Measurements from ENCODE around the gene PLXNA3.

The PLXNA3 gene
- total RNA-seq: 37.8 to 73.9 reads per million in 2 experiments

- DNase-seq (ENCODE audit: low read depth): peak; percentile 53
Observed at GRCh38 chrX:154458116-154458953, at the start of gene PLXNA3. Gene PLXNA3, plus strand, starts transcription at chrX:154458281. Its CDS starts 1,903 bp downstream, at chrX:154460184.

- DNase-seq (ENCODE audit: low read depth): no peak
Observed at GRCh38 chrX:154408659-154409221, 49.3 kb upstream of the PLXNA3 start.

- no peak for DNase-seq (ENCODE audit: low read depth)
Observed at GRCh38 chrX:154409222-154409871, 48.7 kb upstream of the PLXNA3 start, which contains the start of gene DNASE1L1. Gene DNASE1L1, minus strand, starts transcription at chrX:154409254. Its CDS starts 3,686 bp downstream, at chrX:154405568.

GRCh38 chrX:154411981-154412340 is 46.1 kb upstream of the PLXNA3 start:
- no peak for DNase-seq (ENCODE audit: low read depth)

- DNase-seq (ENCODE audit: low read depth): no peak
Observed at GRCh38 chrX:154412468-154412867, 45.6 kb upstream of the PLXNA3 start.

GRCh38 chrX:154413142-154413541 is 44.9 kb upstream of the PLXNA3 start:
- DNase-seq (ENCODE audit: low read depth): no peak

- no peak for DNase-seq (ENCODE audit: low read depth)
Observed at GRCh38 chrX:154417157-154417556, 40.9 kb upstream of the PLXNA3 start.

GRCh38 chrX:154419189-154419588 is 38.9 kb upstream of the PLXNA3 start:
- DNase-seq (ENCODE audit: low read depth): no peak

GRCh38 chrX:154419688-154420401 is 38.2 kb upstream of the PLXNA3 start:
- no peak for DNase-seq (ENCODE audit: low read depth)

GRCh38 chrX:154420402-154420756 is 37.7 kb upstream of the PLXNA3 start:
- no peak for DNase-seq (ENCODE audit: low read depth)

- no peak for DNase-seq (ENCODE audit: low read depth)
Observed at GRCh38 chrX:154426916-154427770, 30.9 kb upstream of the PLXNA3 start.

GRCh38 chrX:154428176-154429171 is 29.6 kb upstream of the PLXNA3 start, which contains the start of gene ATP6AP1:
Gene ATP6AP1, plus strand, starts transcription at chrX:154428677. Its CDS starts 16 bp downstream, at chrX:154428693.
- DNase-seq (ENCODE audit: low read depth): peak; percentile 83

GRCh38 chrX:154429711-154430110 is 28.4 kb upstream of the PLXNA3 start:
- no peak for DNase-seq (ENCODE audit: low read depth)

GRCh38 chrX:154430479-154430878 is 27.6 kb upstream of the PLXNA3 start:
- no peak for DNase-seq (ENCODE audit: low read depth)

- no peak for DNase-seq (ENCODE audit: low read depth)
Observed at GRCh38 chrX:154430916-154431315, 27.2 kb upstream of the PLXNA3 start.

GRCh38 chrX:154431341-154431740 is 26.7 kb upstream of the PLXNA3 start:
- DNase-seq (ENCODE audit: low read depth): no peak

- DNase-seq (ENCODE audit: low read depth): no peak
Observed at GRCh38 chrX:154432210-154432609, 25.9 kb upstream of the PLXNA3 start.

GRCh38 chrX:154433605-154434004 is 24.5 kb upstream of the PLXNA3 start:
- no peak for DNase-seq (ENCODE audit: low read depth)

GRCh38 chrX:154434394-154435168 is 23.5 kb upstream of the PLXNA3 start:
- no peak for DNase-seq (ENCODE audit: low read depth)

Measured in T follicular helper cell (primary cell).